ENCODE results near the gene SFSWAP.
A peak's percentile ranks its signal among the peaks of the same experiment; 100 is the strongest.

Gene SFSWAP

DNA sequence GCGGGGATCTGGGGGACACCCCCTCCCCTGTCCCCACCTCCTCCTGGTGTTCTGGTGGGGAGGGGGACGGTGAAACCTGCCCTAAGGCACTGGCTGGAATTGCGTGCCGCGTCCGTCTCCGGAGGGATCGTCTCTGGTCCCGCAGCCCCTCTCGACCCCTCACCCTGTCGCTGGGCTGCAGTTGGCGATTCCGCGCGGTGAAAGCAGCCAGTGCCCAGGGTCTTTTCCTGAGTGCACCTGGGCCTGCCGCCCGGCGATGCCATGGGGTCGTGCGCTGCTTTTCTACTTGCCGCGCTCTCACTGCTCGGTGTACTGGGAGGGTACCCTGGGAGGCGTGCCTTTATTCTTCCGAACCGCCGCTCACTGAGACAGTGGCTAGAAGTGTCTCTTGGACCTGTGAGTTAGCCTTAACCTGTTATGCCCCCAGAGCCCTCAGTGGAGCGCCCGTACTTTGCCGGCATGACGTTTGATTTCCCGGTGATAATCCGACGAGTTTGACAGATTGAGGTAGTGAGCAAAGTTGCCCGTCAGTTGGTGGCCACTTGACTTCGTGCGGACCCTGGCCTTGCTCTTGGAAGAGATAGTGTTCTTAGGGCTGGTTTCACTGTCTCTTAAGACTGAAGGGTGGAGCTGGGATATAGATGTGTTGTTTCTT is 788 bp downstream of the SFSWAP start:
- no peak for TF ChIP-seq SNAI2 (CRISPR knock-in tag; IDR thresholded peaks at IDR 0.05)
- TF ChIP-seq TOX (CRISPR knock-in tag; IDR thresholded peaks at IDR 0.05; ENCODE audit: borderline replicate concordance): no peak
- no peak for TF ChIP-seq CSDC2 (CRISPR knock-in tag; IDR thresholded peaks at IDR 0.05)
- TF ChIP-seq, protein P1, sequence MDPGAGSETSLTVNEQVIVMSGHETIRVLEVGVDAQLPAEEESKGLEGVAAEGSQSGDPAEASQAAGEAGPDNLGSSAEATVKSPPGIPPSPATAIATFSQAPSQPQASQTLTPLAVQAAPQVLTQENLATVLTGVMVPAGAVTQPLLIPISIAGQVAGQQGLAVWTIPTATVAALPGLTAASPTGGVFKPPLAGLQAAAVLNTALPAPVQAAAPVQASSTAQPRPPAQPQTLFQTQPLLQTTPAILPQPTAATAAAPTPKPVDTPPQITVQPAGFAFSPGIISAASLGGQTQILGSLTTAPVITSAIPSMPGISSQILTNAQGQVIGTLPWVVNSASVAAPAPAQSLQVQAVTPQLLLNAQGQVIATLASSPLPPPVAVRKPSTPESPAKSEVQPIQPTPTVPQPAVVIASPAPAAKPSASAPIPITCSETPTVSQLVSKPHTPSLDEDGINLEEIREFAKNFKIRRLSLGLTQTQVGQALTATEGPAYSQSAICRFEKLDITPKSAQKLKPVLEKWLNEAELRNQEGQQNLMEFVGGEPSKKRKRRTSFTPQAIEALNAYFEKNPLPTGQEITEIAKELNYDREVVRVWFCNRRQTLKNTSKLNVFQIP (CRISPR knock-in tag; IDR thresholded peaks at IDR 0.05; ENCODE audit: borderline replicate concordance, low read depth): no peak
- no peak for TF ChIP-seq OSR1 (CRISPR knock-in tag; IDR thresholded peaks at IDR 0.05)
- TF ChIP-seq ZFP30 (CRISPR knock-in tag; IDR thresholded peaks at IDR 0.05): no peak
- TF ChIP-seq ZNF565 (CRISPR knock-in tag; conservative IDR thresholded peaks at IDR 0.05; ENCODE audit: low read depth): no peak
- TF ChIP-seq, protein P2, sequence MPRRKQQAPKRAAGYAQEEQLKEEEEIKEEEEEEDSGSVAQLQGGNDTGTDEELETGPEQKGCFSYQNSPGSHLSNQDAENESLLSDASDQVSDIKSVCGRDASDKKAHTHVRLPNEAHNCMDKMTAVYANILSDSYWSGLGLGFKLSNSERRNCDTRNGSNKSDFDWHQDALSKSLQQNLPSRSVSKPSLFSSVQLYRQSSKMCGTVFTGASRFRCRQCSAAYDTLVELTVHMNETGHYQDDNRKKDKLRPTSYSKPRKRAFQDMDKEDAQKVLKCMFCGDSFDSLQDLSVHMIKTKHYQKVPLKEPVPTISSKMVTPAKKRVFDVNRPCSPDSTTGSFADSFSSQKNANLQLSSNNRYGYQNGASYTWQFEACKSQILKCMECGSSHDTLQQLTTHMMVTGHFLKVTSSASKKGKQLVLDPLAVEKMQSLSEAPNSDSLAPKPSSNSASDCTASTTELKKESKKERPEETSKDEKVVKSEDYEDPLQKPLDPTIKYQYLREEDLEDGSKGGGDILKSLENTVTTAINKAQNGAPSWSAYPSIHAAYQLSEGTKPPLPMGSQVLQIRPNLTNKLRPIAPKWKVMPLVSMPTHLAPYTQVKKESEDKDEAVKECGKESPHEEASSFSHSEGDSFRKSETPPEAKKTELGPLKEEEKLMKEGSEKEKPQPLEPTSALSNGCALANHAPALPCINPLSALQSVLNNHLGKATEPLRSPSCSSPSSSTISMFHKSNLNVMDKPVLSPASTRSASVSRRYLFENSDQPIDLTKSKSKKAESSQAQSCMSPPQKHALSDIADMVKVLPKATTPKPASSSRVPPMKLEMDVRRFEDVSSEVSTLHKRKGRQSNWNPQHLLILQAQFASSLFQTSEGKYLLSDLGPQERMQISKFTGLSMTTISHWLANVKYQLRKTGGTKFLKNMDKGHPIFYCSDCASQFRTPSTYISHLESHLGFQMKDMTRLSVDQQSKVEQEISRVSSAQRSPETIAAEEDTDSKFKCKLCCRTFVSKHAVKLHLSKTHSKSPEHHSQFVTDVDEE (CRISPR knock-in tag; IDR thresholded peaks at IDR 0.05): no peak
- peak; percentile 17 for ATAC-seq

DNA sequence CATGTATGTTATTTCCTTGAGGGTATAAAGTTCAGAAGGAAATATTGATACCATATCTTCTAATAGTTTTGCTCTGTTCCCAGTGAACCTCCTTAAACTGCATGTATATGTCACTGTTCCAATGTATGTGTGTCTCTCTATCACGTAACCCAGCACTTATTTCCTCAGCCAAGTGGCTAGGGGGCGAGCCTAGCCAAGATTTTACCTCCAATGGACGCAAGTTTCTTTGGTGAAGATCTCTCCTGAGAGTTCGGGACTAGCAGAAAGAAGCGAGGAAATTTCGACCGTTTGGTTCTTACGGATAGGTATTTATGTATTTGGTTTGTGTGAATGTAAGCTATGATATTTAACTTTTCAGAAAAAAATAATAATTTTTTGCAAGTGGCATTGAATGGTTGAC is 2.5 kb downstream of the SFSWAP start:
- TF ChIP-seq ZNF70 (CRISPR knock-in tag; IDR thresholded peaks at IDR 0.05) (no peak), ZNF565 (CRISPR knock-in tag; conservative IDR thresholded peaks at IDR 0.05; ENCODE audit: low read depth) (no peak), ARNTL (CRISPR knock-in tag; IDR thresholded peaks at IDR 0.05; ENCODE audit: borderline replicate concordance, low read depth) (no peak), BACH2 (CRISPR knock-in tag; IDR thresholded peaks at IDR 0.05; ENCODE audit: borderline replicate concordance) (no peak), SNAI2 (CRISPR knock-in tag; IDR thresholded peaks at IDR 0.05) (no peak)

DNA sequence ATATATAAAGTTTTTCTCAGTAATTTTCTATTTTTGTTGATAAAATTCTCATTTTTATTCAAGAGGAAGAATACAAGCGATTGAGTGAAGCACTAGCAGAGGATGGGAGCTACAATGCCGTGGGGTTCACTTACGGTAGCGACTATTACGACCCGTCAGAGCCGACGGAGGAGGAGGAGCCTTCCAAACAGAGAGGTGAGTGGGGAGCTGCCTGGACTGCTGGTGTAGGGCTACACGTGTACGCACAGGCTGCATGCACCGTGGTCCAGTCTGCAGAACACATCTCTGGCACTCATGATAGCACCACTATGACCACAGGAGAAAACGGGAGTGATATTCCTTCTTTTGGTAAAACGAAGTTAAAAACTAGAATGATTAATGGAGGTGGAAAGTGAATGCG is 3.9 kb downstream of the SFSWAP start:
- TF ChIP-seq PPARA (CRISPR knock-in tag; IDR thresholded peaks at IDR 0.05; ENCODE audit: borderline replicate concordance) (no peak), BACH2 (CRISPR knock-in tag; IDR thresholded peaks at IDR 0.05; ENCODE audit: borderline replicate concordance) (no peak), ZNF8 (CRISPR knock-in tag; IDR thresholded peaks at IDR 0.05) (no peak), ZNF70 (CRISPR knock-in tag; IDR thresholded peaks at IDR 0.05) (no peak), CSDC2 (CRISPR knock-in tag; IDR thresholded peaks at IDR 0.05) (no peak), GLIS3 (CRISPR knock-in tag; IDR thresholded peaks at IDR 0.05) (no peak), ISL1 (CRISPR knock-in tag; IDR thresholded peaks at IDR 0.05) (no peak), TOX (CRISPR knock-in tag; IDR thresholded peaks at IDR 0.05; ENCODE audit: borderline replicate concordance) (no peak), ARNTL (CRISPR knock-in tag; IDR thresholded peaks at IDR 0.05; ENCODE audit: borderline replicate concordance, low read depth) (no peak), RARB (CRISPR knock-in tag; IDR thresholded peaks at IDR 0.05) (no peak), ZFP30 (CRISPR knock-in tag; IDR thresholded peaks at IDR 0.05) (no peak), ZNF565 (CRISPR knock-in tag; conservative IDR thresholded peaks at IDR 0.05; ENCODE audit: low read depth) (no peak), SNAI2 (CRISPR knock-in tag; IDR thresholded peaks at IDR 0.05) (no peak)
- TF ChIP-seq, protein P3, sequence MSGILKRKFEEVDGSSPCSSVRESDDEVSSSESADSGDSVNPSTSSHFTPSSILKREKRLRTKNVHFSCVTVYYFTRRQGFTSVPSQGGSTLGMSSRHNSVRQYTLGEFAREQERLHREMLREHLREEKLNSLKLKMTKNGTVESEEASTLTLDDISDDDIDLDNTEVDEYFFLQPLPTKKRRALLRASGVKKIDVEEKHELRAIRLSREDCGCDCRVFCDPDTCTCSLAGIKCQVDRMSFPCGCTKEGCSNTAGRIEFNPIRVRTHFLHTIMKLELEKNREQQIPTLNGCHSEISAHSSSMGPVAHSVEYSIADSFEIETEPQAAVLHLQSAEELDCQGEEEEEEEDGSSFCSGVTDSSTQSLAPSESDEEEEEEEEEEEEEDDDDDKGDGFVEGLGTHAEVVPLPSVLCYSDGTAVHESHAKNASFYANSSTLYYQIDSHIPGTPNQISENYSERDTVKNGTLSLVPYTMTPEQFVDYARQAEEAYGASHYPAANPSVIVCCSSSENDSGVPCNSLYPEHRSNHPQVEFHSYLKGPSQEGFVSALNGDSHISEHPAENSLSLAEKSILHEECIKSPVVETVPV (CRISPR knock-in tag; IDR thresholded peaks at IDR 0.05): no peak
- no peak for ATAC-seq

More for the DNA sequence above, 2.5 kb downstream of the SFSWAP start:
- ATAC-seq: no peak

DNA sequence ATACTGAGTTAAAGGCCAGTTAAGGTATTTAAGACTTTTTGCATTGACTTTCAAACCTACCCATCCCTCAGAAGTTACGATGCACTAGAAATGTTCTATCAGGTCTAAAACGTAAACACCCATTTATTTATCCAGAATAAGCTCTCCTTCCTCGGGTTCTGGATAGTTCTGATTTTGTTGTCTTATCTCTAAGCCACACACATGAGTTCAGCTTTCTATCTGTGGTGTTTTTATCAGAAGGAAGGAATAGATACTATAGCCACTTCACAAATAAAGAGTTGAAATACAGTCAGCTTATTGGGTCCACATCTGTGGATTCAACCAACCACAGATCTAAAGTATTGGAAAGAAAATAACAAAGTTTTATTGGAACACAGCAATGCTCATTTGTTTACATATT is 5.4 kb downstream of the SFSWAP start:
- ATAC-seq: no peak
- TF ChIP-seq, protein P4, sequence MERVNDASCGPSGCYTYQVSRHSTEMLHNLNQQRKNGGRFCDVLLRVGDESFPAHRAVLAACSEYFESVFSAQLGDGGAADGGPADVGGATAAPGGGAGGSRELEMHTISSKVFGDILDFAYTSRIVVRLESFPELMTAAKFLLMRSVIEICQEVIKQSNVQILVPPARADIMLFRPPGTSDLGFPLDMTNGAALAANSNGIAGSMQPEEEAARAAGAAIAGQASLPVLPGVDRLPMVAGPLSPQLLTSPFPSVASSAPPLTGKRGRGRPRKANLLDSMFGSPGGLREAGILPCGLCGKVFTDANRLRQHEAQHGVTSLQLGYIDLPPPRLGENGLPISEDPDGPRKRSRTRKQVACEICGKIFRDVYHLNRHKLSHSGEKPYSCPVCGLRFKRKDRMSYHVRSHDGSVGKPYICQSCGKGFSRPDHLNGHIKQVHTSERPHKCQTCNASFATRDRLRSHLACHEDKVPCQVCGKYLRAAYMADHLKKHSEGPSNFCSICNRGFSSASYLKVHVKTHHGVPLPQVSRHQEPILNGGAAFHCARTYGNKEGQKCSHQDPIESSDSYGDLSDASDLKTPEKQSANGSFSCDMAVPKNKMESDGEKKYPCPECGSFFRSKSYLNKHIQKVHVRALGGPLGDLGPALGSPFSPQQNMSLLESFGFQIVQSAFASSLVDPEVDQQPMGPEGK (CRISPR knock-in tag; IDR thresholded peaks at IDR 0.05; ENCODE audit: borderline replicate concordance): no peak
- no peak for TF ChIP-seq ESRRG (CRISPR knock-in tag; IDR thresholded peaks at IDR 0.05)
- TF ChIP-seq, protein P3 (CRISPR knock-in tag; IDR thresholded peaks at IDR 0.05): no peak
- no peak for TF ChIP-seq ZNF70 (CRISPR knock-in tag; IDR thresholded peaks at IDR 0.05)
- TF ChIP-seq, protein P5, sequence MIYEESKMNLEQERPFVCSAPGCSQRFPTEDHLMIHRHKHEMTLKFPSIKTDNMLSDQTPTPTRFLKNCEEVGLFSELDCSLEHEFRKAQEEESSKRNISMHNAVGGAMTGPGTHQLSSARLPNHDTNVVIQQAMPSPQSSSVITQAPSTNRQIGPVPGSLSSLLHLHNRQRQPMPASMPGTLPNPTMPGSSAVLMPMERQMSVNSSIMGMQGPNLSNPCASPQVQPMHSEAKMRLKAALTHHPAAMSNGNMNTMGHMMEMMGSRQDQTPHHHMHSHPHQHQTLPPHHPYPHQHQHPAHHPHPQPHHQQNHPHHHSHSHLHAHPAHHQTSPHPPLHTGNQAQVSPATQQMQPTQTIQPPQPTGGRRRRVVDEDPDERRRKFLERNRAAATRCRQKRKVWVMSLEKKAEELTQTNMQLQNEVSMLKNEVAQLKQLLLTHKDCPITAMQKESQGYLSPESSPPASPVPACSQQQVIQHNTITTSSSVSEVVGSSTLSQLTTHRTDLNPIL (CRISPR knock-in tag; IDR thresholded peaks at IDR 0.05; ENCODE audit: low read depth): no peak

Measured in SK-N-SH treated with all-trans-retinoic acid at 6 μM for 48 hours (cell line).